Right atrium auricular region (tissue), 2 donors: Measurements from ENCODE around the gene SGF29. TPM values are rescaled to one million over a fixed set of nuclear protein-coding genes. Genes with fewer than 3 reads are reported as not detected.
A peak's percentile ranks its signal among the peaks of the same experiment; 100 is the strongest.

Experiments used
- DNase-seq: peaks from one replicate; pipeline ENCODE4 v3.0.0-alpha.2; 2019; ENCODE audit warnings: low spot score
- H3K27ac ChIP-seq, 2 donors: fragments of 200-600 bp; sonication (generic); 1 replicate in 1 of 2; 2 replicates in 1 of 2; pipeline ENCODE4 v1.5.1; 2016 to 2019
- H3K27me3 ChIP-seq, 2 donors: fragments of 200-600 bp; sonication (generic); one replicate each; pipeline versions ENCODE4 v1.5.1 to v1.6.0; 2017 to 2019
- H3K36me3 ChIP-seq: fragments of 200-600 bp; sonication (generic); one replicate; pipeline ENCODE4 v1.5.1; 2016
- H3K4me1 ChIP-seq, 2 donors: fragments of 200-600 bp; sonication (generic); one replicate each; pipeline versions ENCODE4 v1.5.1 to v1.6.0; 2017 to 2019
- H3K4me3 ChIP-seq, 2 donors: fragments of 200-600 bp; sonication (generic); 1 replicate in 1 of 2; 2 replicates in 1 of 2; pipeline ENCODE4 v1.5.1; 2017 to 2019; ENCODE audit warnings: mild to moderate bottlenecking in 1 of 2, moderate library complexity in 1 of 2
- H3K9me3 ChIP-seq, 2 donors: fragments of 200-600 bp; sonication (generic); one replicate each; pipeline ENCODE4 v1.5.1; 2019
- total RNA-seq, 2 donors: library from RNA; depleted of rRNA; stranded (reverse); fragments of >200 nt; gene quantifications; one replicate each; pipeline ENCODE4 v1.1.0, GENCODE V29; 2016
- TF ChIP-seq, protein P1 (sequence below), 2 donors: fragments of 200-600 bp; sonication (generic); IDR thresholded peaks; one replicate each; pipeline ENCODE4 v1.5.1; 2019; ENCODE audit warnings: antibody characterized with exemption in 2 of 2

SGF29 gene
- total RNA-seq, 2 donors from 2014 or later: 14.2 to 21.8 TPM

DNA sequence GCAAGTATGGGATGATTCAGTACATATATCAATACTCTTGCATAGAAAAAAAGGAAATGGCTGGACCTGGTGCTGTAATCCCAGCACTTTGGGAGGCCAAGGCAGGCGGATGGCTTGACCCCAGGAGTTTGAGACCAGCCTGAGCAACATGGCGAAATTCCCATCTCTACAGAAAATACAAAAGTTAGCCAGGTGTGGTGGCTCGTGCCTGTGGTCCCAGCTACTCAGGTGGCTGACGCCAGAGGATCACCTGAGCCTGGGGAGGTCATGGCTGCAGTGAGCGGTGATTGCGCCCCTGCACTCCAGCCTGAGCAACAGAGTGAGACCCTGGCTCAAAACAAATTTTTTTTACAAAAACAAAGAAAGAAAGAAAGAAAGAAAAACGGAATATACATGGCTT is 7.1 kb upstream of the SGF29 start:
- DNase-seq: no peak
- Histone ChIP-seq H3K9me3 (no peaks in the 10 kb centered on the region), H3K27me3 (no peaks in the 10 kb centered on the region), H3K4me1 (no peaks in the 10 kb centered on the region), H3K4me3 (no peak overlapping the region), H3K27ac (no peak overlapping the region), H3K36me3 (no peaks in the 10 kb centered on the region)
- TF ChIP-seq, protein P1, sequence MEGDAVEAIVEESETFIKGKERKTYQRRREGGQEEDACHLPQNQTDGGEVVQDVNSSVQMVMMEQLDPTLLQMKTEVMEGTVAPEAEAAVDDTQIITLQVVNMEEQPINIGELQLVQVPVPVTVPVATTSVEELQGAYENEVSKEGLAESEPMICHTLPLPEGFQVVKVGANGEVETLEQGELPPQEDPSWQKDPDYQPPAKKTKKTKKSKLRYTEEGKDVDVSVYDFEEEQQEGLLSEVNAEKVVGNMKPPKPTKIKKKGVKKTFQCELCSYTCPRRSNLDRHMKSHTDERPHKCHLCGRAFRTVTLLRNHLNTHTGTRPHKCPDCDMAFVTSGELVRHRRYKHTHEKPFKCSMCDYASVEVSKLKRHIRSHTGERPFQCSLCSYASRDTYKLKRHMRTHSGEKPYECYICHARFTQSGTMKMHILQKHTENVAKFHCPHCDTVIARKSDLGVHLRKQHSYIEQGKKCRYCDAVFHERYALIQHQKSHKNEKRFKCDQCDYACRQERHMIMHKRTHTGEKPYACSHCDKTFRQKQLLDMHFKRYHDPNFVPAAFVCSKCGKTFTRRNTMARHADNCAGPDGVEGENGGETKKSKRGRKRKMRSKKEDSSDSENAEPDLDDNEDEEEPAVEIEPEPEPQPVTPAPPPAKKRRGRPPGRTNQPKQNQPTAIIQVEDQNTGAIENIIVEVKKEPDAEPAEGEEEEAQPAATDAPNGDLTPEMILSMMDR (IDR thresholded peaks at IDR 0.05): no peak

DNA sequence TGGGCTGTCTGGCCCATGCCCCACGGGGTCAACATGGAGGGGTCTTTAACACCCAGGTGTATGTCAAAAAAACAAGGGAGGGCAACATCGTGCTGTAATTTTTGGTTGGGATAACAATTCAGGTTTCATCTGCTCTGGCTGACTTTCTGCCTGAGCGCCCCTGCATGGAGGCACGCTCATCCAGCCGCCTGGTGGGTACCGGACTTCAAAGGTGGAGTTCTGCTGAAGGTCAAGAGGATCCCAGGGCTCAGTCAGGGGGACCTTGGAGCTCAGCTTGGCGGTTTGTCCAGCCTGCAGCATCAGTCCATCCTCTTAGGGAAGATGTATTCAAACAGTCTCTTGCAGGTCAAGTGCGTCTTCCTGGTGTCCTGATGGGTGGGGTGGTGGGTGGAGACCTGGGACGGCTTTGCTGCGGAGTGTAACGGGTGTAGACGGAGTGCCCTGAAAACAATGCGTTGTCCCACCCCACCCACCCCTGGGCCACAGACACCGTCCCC is 5.4 kb upstream of the SGF29 start:
- H3K9me3 ChIP-seq: no peaks in the 10 kb centered on the region
- TF ChIP-seq, protein P1 (IDR thresholded peaks at IDR 0.05): no peak
- no peaks in the 10 kb centered on the region for H3K4me1 ChIP-seq
- H3K4me3 ChIP-seq: no peak overlapping the region
- H3K27me3 ChIP-seq: no peaks in the 10 kb centered on the region
- no peak overlapping the region for H3K27ac ChIP-seq
- H3K36me3 ChIP-seq: no peaks in the 10 kb centered on the region
- DNase-seq: no peak

DNA sequence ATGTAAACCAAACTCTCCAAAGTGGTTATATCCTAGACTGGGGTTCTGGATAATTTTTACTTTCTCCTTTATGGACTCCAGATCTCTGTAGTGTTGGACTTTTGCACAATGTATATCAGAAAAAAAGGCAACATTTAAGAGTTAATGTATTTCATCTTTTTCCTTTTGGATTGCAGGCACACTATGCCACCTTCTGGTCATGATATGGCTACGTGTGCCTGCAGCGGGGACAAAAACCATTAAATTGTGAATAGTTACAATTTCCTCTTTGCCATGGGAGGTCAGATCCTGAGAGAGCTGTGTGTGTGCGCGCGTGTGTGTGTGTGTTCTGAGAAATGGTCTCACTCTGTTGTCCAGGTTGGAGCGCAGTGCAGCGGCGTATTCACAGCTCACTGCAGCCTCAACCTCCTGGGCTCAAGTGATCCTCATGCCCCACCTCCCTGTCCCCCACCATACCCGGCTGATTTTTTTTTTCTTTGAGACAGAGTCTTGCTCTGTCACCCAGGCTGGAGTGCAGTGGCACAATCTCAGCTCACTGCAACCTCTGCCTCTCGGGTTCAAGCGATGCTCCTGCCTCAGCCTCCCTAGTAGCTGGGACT is 4.3 kb upstream of the SGF29 start:
- TF ChIP-seq, protein P1 (IDR thresholded peaks at IDR 0.05): peak in 1 of 2 donors; percentile 64
- no peak for DNase-seq
- H3K27ac ChIP-seq: no peak overlapping the region
- H3K4me1 ChIP-seq: peaks cover 0 to under 1% of the 10 kb centered on the region in 2 donors
- H3K27me3 ChIP-seq: no peaks in the 10 kb centered on the region
- no peaks in the 10 kb centered on the region for H3K9me3 ChIP-seq
- H3K4me3 ChIP-seq: no peak overlapping the region
- no peaks in the 10 kb centered on the region for H3K36me3 ChIP-seq

DNA sequence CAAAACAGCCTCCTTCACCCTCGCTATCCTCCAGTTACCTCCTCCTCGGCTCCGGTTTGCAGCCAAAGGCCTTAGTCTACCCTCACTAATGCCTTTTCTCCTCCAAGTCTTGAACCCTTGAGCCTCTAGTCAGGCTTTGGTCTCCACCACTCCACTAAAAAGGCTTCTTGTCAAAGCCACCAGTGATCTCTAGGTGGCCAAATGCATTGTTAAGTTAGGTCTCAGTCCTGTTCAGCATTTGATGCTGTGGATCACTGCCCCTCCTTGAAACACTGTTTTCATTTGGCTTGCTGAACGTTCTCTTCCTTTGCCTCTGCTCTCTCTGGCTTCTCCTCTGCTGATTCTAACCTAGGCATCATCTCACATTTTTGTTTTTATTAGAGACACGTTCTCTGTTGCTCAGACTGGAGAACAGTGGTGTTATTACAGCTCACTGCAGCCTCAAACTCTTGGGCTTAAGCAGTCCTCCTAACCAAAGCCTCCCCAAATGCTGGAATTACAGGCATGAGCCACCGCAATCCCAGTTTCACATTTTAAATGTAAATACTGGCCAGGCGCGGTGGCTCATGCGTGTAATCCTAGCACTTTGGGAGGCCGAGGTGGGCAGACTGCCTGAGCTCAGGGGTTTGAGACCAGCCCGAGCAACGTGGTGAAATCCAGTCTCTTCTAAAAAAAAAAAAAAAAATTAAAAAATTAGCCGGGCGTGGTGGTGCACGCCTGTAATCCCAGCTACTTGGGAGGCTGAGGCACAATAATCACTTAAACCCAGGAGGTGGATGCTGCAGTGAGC is 1.1 kb downstream of the SGF29 start:
- no peaks in the 10 kb centered on the region for H3K9me3 ChIP-seq
- peak overlapping the region; percentile 54 to 65 for H3K4me3 ChIP-seq
- peaks cover 0 to 8% of the 10 kb centered on the region in 2 donors for H3K4me1 ChIP-seq
- H3K36me3 ChIP-seq: peaks cover 10% of the 10 kb centered on the region
- no peak for DNase-seq
- H3K27me3 ChIP-seq: no peaks in the 10 kb centered on the region
- H3K27ac ChIP-seq: peak overlapping the region; percentile 98
- TF ChIP-seq, protein P1 (IDR thresholded peaks at IDR 0.05): no peak

DNA sequence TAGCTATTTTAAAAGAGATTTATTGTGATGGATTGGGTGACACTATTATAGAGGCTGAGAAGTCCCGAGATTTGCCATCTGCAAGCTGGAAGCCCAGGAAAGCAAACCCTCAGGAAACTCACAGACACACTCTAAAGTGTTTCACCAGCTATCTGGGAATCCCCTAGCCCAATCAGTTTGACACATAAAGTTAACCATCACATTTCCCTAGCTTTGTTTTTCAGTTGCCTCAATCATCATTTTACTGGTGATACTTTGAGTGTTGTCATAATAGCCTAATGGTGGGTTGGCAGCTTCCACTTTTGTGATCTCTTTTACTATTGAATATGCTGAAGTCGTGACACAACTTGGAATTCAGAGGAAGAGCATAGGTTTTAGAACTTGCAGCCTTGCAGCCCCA is 1.8 kb downstream of the SGF29 start:
- Histone ChIP-seq H3K27ac (no peak overlapping the region), H3K36me3 (peaks cover 10% of the 10 kb centered on the region), H3K4me1 (peaks cover 0 to 8% of the 10 kb centered on the region in 2 donors), H3K9me3 (no peaks in the 10 kb centered on the region), H3K27me3 (no peaks in the 10 kb centered on the region), H3K4me3 (no peak overlapping the region)
- no peak for DNase-seq
- TF ChIP-seq, protein P1 (IDR thresholded peaks at IDR 0.05): no peak
